GM20000 (cell line): ENCODE results near the gene CEP89.

Source experiments
- DNase-seq: peaks from one replicate; pipeline ENCODE4 v3.0.0; 2012; ENCODE audit warnings: low spot score
- CTCF ChIP-seq: IDR thresholded peaks from 2 replicates; pipeline ENCODE4 v1.5.1; 2012; ENCODE audit warnings: mild to moderate bottlenecking, control low read depth; ENCODE audit errors: extremely low read depth, missing control alignments

The CEP89 gene

GRCh38 chr19:32828643-32829344, 143.0 kb downstream of the CEP89 start:
- no peak for DNase-seq
- TF ChIP-seq CTCF, result no peak

GRCh38 chr19:32828139-32828538, 143.6 kb downstream of the CEP89 start:
- peak; percentile 6 for DNase-seq
- TF ChIP-seq CTCF, result no peak
